GM12875 (cell line): ENCODE results near the gene AMOTL1.

Experiments
- H3K4me3 ChIP-seq: one replicate; pipeline ENCODE4 v1.5.1; 2011; ENCODE audit warnings: low read depth, low read length, control low read depth
- CTCF ChIP-seq: IDR thresholded peaks from 2 replicates; pipeline ENCODE4 v1.5.1; 2011; ENCODE audit warnings: low read depth, mild to moderate bottlenecking, control low read depth, inconsistent platforms, low read length, moderate library complexity, borderline replicate concordance; ENCODE audit not compliant: insufficient read depth

Gene AMOTL1

DNA sequence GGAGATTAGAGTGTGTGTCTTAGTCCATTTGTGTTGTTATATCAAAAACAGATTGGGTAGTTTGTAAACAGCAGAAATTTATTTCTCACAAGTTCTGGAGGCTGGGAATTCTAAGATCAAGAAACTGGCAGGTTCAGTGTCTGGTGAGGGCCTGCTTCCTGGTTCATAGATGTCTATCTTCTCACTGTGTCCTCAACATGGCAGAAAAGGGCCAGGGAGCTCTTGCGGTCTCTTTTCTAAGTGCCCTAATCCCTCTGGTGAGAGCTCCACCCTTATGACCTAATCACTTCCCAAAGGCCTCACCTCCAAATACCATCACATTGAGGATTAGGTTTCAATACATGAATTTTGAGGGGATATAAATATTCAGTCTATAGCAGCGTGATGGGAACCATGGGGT, 25.5 kb upstream of the AMOTL1 start:
- no peak for TF ChIP-seq CTCF
- H3K4me3 ChIP-seq, result no peak overlapping the region

DNA sequence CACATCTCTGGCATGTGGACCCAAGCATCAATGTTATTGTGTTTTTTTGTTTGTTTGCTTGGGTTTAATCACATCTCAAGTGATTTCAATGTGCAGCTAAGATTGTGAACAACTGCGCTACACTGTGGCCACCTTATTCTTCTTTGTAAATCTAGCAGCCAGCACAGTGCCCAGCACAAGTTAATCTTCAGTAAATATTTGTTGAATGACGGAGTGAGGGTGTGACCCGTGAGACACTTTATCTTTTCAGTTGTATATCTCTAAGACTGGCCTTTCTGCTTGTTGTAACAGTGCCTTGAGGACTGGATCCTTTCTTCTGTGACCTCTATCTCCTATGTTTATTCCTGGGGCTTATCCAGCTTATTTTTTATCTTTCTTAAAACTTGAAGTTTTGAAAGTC, 21.4 kb upstream of the AMOTL1 start:
- H3K4me3 ChIP-seq, result no peak overlapping the region
- no peak for TF ChIP-seq CTCF

DNA sequence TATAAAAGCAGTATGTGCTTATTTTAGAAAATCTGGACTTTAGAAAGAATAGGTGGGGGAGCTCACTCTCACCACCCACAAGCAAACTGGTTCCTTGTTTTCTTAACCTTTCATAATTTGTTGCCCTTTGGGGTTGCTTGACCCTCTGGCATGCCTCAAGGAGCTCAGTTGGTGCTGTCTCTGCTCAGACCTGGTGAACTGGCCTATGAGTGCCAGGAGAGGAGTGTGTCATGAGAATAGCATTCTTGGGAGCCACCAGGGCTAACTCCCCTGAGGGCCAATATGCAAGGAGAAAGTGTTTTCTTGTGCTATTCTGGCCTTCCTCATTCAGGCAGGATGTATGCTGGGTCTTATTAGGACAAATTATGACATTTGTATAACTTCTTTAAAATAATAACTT, 21.0 kb upstream of the AMOTL1 start:
- H3K4me3 ChIP-seq, result no peak overlapping the region
- TF ChIP-seq CTCF, result no peak

DNA sequence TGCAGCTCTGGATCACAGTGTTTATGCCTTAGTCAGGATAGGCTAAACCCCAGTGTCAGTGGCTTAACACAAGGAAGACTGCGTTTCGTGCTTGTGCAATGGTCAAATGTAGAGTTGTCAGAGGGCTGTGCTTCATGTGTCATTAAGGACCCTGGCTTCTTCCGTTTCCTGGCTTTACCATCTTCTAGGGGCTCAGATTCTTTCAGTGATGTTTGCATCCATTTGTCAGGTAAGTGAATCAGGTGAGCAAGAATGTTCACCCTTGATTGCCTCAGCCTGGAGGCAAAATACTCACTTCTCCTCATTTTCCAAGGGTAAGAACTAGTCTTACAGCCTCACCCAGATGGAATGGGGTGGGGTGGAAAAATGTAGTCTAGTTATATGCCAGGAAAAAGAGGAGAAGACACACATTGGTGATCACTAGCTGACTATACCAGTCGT, 20.5 kb upstream of the AMOTL1 start:
- no peak for TF ChIP-seq CTCF
- no peak overlapping the region for H3K4me3 ChIP-seq

GRCh38 chr11:94749369-94749768, 18.8 kb upstream of the AMOTL1 start:
- no peak overlapping the region for H3K4me3 ChIP-seq
- TF ChIP-seq CTCF, result no peak

DNA sequence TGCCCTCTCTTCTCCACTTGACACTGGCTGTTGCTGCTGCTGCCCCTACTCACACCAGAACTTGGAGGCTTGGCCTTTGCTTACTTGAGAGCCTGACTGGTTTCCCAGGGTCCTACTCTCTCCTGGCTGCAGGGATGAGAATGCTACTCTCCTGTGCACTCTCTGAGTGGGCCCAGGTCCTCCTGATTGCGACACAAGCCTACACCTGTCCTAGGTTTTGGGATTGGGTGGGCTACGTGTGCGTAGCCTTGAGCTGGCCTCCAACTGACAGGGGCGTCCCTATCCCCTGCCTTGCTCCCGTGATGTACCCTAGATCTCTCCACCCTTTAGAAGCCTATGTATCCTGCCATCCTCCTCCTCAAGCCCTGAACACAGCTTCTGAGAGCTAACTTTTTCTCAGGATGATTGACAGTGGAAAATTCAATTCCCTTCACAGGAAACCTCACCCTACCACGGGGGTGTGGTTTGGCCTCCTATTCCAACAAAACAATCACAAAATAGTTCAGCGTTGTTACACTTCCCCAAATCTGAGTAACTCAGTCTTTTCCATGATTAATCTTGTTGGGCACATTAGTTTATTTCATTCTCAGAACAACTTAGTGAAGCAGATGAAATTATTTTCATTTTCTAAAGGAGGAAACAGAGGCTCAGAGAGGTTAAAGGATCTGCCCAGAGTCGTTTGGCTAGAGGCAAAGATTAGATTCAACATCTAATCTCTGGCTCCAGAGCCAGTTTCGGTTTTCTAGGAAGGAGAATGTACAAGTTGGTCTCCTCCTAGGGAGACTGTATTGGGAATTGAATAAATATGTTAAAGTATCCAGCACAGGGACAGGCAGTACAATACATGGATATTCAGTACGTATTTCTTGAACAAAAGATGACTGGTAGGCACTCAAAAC, 17.6 kb upstream of the AMOTL1 start:
- no peak overlapping the region for H3K4me3 ChIP-seq
- no peak for TF ChIP-seq CTCF

DNA sequence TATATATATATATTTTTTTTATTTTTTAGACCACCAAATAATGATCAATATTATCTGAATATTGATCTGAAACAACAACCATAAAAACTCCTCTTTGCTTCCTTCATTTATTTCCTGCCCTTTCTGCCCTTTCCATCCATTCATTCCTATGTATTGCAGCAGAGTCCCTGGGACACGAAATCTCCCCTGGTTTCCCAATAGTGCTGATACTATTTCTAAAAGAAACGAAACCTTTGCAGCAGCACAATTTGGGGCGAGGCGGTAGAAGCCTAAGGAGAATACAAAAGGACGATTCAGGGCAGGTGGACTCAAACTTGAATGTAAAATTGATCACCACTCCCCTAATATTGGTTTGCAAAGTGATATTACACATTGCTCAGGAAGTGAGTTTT, 16.9 kb upstream of the AMOTL1 start:
- H3K4me3 ChIP-seq, result no peak overlapping the region
- no peak for TF ChIP-seq CTCF
